HG03575 (cell line): Measurements from ENCODE around the gene ANKRD11.
"Not testable (repeated sequence)": the region's sequence is repeated elsewhere in the genome, so short reads cannot be mapped to it uniquely, and the experiment has no call there.

ENCODE experiments used
- ATAC-seq: cut with Tn5 transposase; IDR thresholded peaks from one replicate; pipeline ENCODE4 v1.9.1; 2021; ENCODE audit not compliant: unreplicated experiment, insufficient number of reproducible peaks, low FRiP score; ENCODE audit errors: extremely low read depth

ANKRD11 gene

GRCh38 chr16:89304181-89304851, 186.0 kb downstream of the ANKRD11 start:
- no peak for ATAC-seq

GRCh38 chr16:89303617-89304016, 186.7 kb downstream of the ANKRD11 start:
- no peak for ATAC-seq

GRCh38 chr16:89300976-89301360, 189.4 kb downstream of the ANKRD11 start:
- ATAC-seq: no peak

GRCh38 chr16:89300311-89300975, 189.9 kb downstream of the ANKRD11 start:
- ATAC-seq: no peak

GRCh38 chr16:89299357-89300111, 190.8 kb downstream of the ANKRD11 start:
- not testable (repeated sequence) for ATAC-seq

- no peak for ATAC-seq
Measured at GRCh38 chr16:89298623-89299225, 191.6 kb downstream of the ANKRD11 start.

GRCh38 chr16:89297910-89298545, 192.3 kb downstream of the ANKRD11 start:
- no peak for ATAC-seq

- no peak for ATAC-seq
Measured at GRCh38 chr16:89297156-89297874, 193.0 kb downstream of the ANKRD11 start.

GRCh38 chr16:89295915-89296314, 194.4 kb downstream of the ANKRD11 start:
- ATAC-seq: no peak

- no peak for ATAC-seq
Measured at GRCh38 chr16:89295071-89295900, 195.1 kb downstream of the ANKRD11 start.

- ATAC-seq: no peak
Measured at GRCh38 chr16:89294486-89294885, 195.9 kb downstream of the ANKRD11 start.

- ATAC-seq: no peak
Measured at GRCh38 chr16:89293276-89294143, 196.9 kb downstream of the ANKRD11 start.

- no peak for ATAC-seq
Measured at GRCh38 chr16:89292443-89293078, 197.8 kb downstream of the ANKRD11 start.

GRCh38 chr16:89291776-89292175, 198.6 kb downstream of the ANKRD11 start:
- ATAC-seq: no peak

- ATAC-seq: no peak
Measured at GRCh38 chr16:89291363-89291762, 199.0 kb downstream of the ANKRD11 start.

GRCh38 chr16:89290887-89291286, 199.5 kb downstream of the ANKRD11 start:
- no peak for ATAC-seq
